Stimulated activated CD4-positive, alpha-beta T cell treated with anti-CD3 and anti-CD28 coated beads, Interleukin-15, amount 100 ng/mL, for 48 hours (primary cell): ENCODE measurements around the gene OR52A1.
"Not testable (repeated sequence)": the region's sequence is repeated elsewhere in the genome, so short reads cannot be mapped to it uniquely, and the experiment has no call there.

ENCODE experiments used
- DNase-seq, 2 donors: peaks; one replicate each; pipeline ENCODE4 v3.0.0-alpha.2; 2020; ENCODE audit warnings: low read depth in 2 of 2

The OR52A1 gene

GRCh38 chr11:5154657-5155056 lies at the start of gene OR52A1:
OR52A1 (minus strand) TSS chr11:5154757; CDS start chr11:5152369, 2,388 bp downstream.
- DNase-seq: no peak

- DNase-seq: no peak
These were observed 48.8 kb upstream of the OR52A1 start for GRCh38 chr11:5203366-5203765.

GRCh38 chr11:5200582-5200981 lies 46.0 kb upstream of the OR52A1 start, which contains the start of gene OR51V1:
OR51V1 (minus strand) TSS chr11:5200682; CDS start chr11:5200682, 0 bp downstream.
- no peak for DNase-seq

- no peak for DNase-seq
These were observed 43.7 kb upstream of the OR52A1 start for GRCh38 chr11:5198285-5198684.

GRCh38 chr11:5197536-5197935 lies 43.0 kb upstream of the OR52A1 start:
- no peak for DNase-seq

GRCh38 chr11:5196731-5197130 lies 42.2 kb upstream of the OR52A1 start:
- no peak for DNase-seq

- no peak for DNase-seq
These were observed 41.5 kb upstream of the OR52A1 start for GRCh38 chr11:5196067-5196466.

GRCh38 chr11:5192738-5193137 lies 38.2 kb upstream of the OR52A1 start:
- no peak for DNase-seq

- no peak for DNase-seq
These were observed 33.6 kb upstream of the OR52A1 start for GRCh38 chr11:5188201-5188600.

GRCh38 chr11:5178046-5178837 lies 23.7 kb upstream of the OR52A1 start:
- no peak for DNase-seq

- DNase-seq: no peak
These were observed 20.4 kb upstream of the OR52A1 start for GRCh38 chr11:5174934-5175333.

- DNase-seq: no peak
These were observed 17.3 kb upstream of the OR52A1 start for GRCh38 chr11:5171856-5172255.

GRCh38 chr11:5165898-5166297 lies 11.3 kb upstream of the OR52A1 start:
- DNase-seq: not testable (repeated sequence)

GRCh38 chr11:5164807-5165206 lies 10.2 kb upstream of the OR52A1 start:
- not testable (repeated sequence) for DNase-seq

- not testable (repeated sequence) for DNase-seq
These were observed 6.5 kb upstream of the OR52A1 start for GRCh38 chr11:5161045-5161444.

- not testable (repeated sequence) for DNase-seq
These were observed 5.7 kb upstream of the OR52A1 start for GRCh38 chr11:5160217-5160616.

GRCh38 chr11:5159806-5160205 lies 5.2 kb upstream of the OR52A1 start:
- no peak for DNase-seq

GRCh38 chr11:5153574-5154431 lies 754 bp downstream of the OR52A1 start:
- no peak for DNase-seq

GRCh38 chr11:5151713-5152153 lies 2.8 kb downstream of the OR52A1 start:
- DNase-seq: no peak

- DNase-seq: not testable (repeated sequence)
These were observed 10.4 kb downstream of the OR52A1 start for GRCh38 chr11:5144206-5144605.

- no peak for DNase-seq
These were observed 16.6 kb downstream of the OR52A1 start, which contains the start of gene OR52A5 for GRCh38 chr11:5137996-5138395. OR52A5 (minus strand) TSS chr11:5138356; CDS start chr11:5132642, 5,714 bp downstream.

- no peak for DNase-seq
These were observed 17.5 kb downstream of the OR52A1 start for GRCh38 chr11:5137014-5137413.
